ENCODE results near the gene RUFY3.
"Not testable (repeated sequence)": the region's sequence is repeated elsewhere in the genome, so short reads cannot be mapped to it uniquely, and the experiment has no call there.

RUFY3 gene

DNA sequence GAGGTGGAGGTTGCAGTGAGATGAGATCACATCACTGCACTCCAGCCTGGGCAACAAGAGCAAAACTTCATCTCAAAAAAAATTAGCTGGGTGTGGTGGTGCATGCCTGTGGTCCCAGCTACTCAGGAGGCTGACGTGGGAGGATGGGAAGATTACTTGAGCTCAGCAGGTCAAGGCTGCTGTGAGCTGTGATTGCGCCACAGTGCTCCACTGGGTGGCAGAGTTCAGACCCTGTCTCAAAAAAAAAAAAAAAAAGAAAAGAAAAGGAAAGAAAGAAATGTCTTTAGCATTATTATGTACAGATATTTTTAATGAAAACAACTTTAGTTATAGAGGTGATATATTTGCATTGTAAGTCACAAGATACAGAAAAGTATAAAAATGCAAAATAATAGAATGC lies 14.2 kb downstream of the RUFY3 start:
- not testable (repeated sequence) for DNase-seq (ENCODE audit: low read depth in 2 of 2)

DNA sequence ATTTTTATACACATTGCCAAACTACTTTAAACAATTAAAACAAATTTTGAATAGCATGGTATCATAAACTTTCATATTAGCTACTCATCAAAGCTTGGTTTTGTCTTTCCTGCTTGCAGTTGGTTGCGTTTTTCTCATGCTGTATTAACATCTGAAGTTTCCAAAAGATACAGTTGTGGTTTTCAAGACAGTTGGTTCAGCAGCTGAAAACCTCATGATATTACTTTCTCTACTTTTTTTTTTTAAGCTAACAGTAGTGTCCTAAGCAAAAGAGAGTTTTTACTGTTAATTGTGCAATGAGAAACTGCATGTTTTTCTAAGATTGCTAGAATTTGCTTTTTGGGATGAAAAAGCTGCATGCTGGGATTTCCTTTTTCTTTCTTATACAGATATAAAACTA lies 15.2 kb downstream of the RUFY3 start:
- DNase-seq (ENCODE audit: low read depth in 2 of 2) = no peak

DNA sequence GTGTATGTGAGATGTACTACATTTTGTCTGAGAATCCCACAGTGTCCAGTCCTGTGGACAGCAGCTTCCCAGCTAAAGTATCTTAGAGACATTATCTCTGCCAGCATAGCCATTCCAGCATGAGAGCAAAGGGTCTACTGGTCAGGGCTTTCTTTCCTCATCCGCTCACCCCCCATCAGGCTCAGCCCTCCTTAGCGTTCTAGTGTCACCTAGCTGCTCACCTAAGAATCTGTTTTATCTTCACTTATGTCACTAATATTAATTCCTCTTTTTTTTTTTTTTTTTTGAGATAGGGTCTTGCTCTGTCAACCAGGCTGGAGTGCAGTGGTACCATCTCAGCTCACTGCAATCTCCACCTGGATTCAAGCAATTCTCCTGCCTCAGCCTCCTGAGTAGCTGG lies 15.6 kb downstream of the RUFY3 start:
- DNase-seq (ENCODE audit: low read depth in 2 of 2) = no peak

DNA sequence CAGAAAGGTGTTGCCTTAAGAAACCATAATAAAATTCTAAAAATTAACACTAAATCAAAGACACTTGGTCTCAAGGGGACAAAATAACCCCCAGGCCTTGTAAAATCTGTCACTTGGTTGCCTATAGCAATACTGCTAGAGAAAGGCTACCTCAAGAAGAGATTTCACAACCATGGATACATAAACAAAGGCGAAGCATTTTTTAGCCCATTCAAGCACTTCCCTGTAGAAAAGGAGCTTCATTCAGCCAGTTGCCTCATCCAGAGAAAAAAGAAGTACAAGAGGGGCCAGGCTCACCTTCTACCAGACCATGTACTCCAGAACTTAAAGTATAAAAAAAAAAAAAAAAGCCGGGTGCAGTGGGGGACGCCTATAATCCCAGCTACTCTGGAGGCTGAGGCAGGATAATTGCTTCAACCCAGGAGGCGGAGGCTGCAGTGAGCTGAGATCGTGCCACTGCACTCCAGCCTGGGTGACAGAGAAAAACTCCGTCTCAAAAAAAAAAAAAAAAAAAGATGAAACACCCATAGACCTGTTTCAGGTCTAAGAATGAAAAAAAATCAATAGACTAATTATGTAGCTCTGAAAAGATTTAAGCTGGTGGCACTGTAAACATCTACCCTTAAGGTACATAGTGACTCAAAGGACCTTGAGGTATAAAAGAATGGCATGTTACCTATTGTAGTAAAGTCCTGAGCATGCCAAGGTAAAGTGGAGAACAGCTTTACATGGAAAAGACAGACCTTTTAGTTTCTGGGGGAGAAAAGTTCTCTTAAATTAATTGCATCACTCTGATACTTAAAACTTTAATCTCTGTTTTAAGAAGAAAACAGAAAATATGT lies 18.0 kb downstream of the RUFY3 start:
- no peak for DNase-seq (ENCODE audit: low read depth in 2 of 2)

DNA sequence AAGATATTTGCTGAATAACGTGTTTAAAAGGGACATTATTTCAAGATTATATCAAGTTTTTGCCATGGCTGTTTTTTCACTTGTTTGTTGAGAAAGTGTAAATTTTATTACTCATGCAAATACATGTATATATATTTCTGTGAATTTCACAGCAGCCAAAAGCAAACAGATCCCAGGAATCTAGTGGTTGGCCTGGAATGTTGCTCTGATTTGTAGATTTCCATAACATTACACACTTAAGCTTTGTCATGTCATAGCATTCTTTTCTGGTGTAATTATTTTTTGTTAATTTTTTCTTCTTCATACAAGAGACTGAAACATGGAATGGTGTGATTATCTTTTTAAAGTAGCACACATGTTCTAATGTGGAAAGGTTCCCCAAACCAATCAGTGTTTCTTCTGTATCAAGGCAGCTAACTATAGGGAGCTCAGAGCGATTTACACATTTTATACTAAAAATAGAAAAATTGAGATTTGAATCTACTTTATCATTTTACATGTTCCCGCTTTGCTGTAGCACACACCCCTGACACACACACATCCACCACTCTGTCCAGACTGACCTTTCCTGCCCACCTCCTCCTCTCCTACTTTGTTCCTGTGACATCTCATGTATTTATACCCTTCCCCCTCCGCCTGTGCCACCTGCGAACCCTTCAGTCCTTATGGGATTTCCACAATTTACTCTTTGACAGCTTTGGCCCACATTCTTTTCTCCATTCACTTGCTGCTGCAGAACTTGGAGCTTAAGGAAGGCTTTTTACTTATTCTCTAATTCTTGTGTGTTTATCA lies 20.3 kb downstream of the RUFY3 start:
- no peak for DNase-seq (ENCODE audit: low read depth in 2 of 2)

DNA sequence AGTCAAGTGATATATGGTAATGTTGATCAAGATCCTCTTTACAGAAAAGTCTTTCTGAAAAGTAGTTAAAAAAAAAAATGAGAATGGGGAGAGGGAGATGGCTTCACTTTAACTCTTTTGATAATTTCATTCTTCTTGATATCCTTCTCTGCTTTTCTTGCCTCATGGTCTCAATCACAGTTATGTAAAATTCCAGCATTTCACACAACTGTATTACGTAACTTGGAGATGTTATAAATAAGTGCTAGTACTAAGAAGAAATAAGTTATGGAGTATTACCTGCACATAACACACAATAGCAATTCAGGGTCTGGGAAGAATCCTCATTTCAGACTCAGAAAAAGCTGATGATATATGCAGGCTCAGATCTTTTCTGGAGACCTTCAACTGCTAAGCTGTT lies 22.0 kb downstream of the RUFY3 start:
- DNase-seq (ENCODE audit: low read depth in 2 of 2) = no peak

DNA sequence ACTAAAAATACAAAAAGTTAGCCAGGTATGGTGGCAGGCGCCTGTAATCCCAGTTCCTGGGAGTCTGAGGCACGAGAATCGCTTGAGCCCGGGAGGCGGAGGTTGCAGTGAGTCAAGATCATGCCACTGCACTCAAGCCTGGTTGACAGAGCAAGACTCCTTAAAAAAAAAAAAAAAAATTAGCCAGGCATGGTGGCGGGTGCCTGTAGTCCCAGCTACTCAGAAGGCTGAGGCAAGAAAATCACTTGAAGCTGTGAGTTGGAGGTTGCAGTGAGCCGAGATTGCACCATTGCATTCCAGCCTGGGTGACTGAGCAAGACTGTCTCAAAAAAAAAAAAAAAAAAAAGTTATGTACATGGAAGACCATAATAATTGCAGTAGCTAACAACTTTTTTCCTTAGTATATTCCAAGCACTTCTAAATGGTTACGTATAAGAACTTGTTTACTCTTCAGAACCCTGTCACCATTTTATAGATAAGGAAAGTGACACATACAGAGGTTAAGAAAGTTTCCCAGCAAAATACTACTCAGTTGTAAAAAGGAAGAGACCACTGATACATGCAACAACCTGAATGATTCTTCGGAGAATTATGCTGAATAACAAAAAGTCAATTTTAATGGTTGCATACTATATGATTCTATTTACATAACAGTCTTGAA lies 24.5 kb downstream of the RUFY3 start:
- DNase-seq (ENCODE audit: low read depth in 2 of 2) = no peak

DNA sequence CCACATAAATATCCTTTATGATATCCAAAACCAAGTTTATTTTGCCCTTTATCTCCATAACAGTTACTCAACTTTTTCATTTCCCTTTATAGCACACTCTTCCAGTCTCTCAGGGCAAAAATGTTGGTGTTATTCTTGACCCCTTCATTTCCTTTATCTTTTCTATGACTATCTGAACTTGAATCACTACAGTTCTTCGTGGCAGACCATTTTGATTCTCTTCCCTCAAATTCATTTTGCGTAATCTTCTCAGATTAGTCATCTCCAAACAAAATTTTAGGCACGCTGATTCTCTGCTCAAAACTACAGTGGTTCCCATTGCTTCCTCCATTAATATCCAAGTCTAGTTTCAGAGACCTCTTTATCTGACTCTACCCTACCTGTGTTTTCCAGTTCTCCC lies 26.1 kb downstream of the RUFY3 start:
- no peak for DNase-seq (ENCODE audit: low read depth in 2 of 2)

DNA sequence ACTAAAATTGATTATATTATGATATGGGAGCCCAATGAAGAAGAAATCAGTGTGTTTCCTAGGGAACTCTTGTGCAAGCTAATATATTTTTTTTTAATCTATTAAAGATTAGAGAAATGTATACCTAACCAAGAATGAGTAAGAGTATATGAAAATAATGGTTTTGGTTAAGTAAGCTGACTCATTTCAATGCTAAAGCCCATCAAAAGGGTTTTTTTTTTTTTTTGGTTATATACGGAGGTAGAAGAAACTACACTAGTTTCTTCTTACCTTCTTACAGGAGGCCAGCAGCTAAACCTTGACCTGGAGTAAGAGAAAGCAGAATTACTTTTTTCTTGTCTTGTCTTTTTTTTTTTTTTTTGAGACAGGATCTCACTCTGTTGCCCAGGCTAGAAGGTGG lies 27.5 kb downstream of the RUFY3 start:
- DNase-seq (ENCODE audit: low read depth in 2 of 2) = no peak

DNA sequence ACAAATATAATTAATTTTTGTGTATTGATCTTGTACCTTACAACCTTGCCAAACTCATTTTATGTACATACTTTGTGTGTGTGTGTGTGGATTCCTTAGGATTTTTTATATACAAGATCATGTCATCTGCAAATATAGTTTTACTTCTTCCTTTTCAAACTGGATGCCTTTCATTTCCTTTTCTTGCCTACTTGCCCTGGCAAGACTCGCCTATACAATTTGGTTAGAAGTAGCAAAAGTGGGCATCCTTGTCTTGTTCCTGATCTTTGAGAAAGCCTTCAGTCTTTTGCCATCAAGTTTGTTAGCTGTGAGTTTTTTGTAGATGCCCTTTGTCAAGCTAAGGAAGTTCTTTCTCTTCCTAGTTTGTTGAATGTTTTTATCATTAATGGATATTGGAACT lies 30.5 kb downstream of the RUFY3 start:
- DNase-seq (ENCODE audit: low read depth in 2 of 2) = no peak

DNA sequence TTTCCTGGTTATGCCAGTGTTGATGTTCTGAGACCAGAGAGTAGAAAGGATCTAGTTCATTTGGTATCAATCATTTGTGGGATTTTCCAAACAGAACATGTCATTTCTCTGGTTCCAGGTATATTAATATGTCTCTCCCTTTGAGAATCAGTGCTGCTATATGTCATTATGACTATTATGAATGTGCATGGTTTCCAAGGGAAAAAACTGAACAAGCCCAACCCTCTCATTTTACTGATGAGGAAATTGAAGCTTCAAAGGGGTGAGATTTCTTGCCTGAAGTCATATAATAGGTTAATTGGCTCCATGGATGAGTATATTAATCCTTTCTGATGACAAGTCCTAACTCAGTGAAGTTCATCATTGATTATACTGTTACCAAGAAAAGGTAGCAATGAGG lies 31.9 kb downstream of the RUFY3 start:
- no peak for DNase-seq (ENCODE audit: low read depth in 2 of 2)

DNA sequence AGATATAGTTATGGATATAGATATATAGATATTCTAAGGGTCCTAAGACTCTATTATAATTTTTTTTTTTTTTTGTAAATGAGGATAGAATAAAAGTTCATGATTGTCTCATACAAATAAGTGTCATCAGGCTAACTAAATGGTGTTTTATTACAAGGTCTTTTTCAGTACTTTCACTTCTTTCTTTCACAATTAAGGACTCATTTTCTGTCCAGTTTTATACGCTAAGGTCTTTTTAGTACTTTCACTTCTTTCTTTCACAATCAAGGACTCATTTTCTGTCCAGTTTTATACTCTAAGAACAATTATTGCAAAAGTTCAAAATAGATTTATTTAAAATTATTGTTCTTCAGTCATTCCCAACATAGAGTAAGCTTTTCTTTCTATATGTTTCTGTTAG lies 32.7 kb downstream of the RUFY3 start:
- DNase-seq (ENCODE audit: low read depth in 2 of 2) = no peak

DNA sequence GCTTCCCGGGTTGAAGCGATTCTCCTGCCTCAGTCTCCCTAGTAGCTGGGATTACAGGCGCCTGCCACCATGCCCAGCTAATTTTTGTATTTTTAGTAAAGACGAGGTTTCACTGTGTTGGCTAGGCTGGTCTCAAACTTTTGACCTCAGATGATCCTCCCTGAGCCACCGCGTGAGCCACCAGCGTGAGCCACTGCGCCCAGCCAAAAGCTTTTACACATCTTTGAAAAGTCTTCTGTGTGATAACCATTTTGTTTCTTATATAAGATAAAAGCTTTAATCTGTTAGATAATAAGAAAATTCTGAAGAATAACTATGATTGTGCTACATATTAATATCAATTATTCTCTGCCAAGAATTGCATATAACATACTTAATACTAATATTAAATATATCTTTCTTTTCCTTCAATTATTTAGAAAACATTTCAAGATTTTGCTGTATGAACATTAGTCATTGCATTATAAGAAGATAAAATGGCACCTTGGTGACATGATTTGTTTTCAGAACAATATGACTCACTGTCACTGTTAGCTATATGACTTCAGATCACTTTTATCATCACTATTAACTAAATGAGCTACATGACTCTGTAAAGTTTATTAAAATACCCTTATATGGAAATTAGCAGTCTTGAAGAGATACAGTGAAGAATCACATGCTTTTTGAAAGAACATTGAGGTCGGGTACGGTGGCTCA lies 33.4 kb downstream of the RUFY3 start:
- no peak for DNase-seq (ENCODE audit: low read depth in 2 of 2)

DNA sequence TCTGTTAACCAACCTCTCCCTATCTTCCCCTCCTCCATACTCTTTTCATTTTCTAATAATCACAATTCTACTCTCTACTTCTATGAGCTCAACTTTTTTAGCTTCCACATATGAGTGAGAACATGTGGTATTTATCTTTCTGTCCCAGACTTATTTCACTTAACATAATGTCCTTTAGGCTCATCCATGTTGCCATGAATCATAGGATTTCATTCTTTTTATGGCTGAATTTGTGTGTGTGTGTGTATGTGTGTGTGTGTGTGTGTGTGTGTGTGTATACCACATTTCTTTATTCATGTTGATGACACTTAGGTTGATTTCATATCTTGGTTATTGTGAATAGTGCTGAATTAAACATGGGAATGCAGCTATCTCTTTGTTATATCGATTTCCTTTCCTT lies 37.4 kb downstream of the RUFY3 start:
- no peak for DNase-seq (ENCODE audit: low read depth in 2 of 2)

DNA sequence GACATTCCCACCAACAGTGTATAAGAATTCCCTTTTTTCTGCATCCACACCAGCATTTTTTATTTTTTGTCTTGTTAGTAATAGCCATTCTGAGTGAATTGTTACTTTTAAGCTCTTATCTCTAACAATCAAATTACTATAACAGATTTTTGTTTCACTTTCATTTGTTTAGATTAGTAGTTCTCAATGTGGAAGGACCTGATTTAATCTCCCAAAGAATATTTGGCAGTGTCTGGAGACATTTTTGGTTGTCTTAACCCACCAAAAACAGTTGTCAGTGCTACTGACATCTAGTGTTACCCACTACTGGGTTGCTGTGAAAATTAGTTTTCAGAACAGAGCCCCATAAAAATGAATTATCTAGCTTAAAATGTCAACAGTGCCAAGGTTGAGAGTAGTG lies 37.9 kb downstream of the RUFY3 start:
- DNase-seq (ENCODE audit: low read depth in 2 of 2) = no peak

DNA sequence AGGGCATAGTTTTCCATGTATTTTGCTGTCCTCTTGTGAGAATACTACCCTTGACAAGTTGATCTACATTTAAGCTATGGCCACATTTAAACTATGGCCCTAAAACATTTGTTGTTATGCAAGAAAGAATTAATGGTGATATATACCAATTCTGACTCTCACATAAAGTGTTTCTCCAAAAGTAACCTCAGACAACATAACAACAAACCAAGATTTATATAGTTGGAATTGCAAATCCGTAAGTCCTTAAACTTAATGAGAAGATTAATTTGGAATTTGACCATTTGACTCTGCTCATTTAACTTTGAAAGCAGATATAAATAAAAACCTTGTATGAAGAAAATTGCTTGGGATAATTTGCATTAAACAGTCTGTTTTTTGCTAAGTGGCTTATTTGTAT lies 38.9 kb downstream of the RUFY3 start:
- no peak for DNase-seq (ENCODE audit: low read depth in 2 of 2)

DNA sequence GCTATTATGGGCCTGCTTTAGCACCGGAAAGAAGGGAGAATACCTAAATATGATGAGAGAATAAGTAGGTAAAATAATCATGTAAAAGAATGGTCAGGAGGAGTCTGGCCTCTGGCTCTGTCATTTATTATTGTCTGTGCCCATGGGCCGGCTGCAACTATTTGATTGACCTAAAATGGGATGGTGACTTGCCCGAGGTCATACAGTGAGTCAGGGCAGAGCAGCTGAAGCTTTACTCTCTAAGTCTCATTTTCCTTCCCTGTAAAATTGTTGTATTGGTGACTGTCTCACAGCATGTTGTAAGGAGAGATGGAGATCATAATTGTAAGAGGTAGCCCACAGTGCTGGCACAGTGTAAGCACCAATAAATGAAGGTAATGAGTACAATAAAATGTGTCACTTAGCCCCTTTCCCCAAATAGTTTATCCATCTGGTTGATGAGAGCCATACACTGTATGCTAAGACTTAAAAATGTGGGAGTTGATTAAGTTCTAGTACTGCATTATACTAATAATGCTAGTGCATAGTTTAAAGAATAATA lies 39.6 kb downstream of the RUFY3 start:
- no peak for DNase-seq (ENCODE audit: low read depth in 2 of 2)

DNA sequence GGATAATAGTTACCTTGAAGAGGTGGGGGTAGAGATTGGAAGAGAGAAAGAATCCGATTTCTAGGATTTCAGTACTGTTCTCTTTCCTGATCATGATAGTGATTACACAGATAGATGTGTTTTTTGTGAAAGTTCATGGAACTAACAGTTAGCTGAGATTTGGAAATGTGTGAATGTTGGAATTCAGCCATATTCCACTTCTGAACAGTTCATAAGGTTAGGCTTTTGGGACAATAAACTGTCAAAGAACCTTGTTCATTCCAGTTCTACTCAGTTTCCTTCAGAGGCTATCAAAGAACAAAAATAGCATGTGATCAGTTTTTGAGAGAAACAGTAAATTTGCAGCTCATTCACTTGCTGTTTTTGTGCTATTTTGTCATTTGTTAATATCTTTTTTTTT lies 43.6 kb downstream of the RUFY3 start:
- no peak for DNase-seq (ENCODE audit: low read depth in 2 of 2)

DNA sequence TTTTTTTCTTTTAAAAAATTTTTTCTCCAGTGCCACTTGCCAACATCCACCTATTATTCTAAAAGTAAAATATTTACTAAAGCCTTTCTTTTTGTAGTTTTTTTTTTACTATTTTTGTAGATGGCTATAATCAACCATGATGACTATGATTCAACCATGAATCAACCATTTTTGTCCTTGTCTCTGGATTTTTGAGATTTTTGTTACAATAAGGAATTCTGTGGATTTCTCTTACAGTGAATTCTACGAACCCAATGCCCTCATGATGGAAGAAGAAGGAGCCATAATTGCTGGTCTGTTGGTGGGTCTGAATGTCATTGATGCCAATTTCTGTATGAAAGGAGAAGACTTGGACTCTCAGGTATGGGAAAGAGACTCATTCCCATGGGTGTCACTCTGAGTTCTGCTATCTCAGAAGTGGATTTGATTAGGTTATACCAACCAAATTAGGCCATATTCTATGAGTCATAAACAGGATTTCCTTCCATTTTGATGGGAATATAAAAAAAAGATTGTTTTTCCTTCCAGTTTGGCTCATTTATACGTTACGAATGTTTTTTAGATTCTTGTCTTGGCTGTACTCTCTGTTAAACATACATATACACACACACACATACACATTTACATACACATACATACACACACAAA lies 46.7 kb downstream of the RUFY3 start:
- DNase-seq (ENCODE audit: low read depth in 2 of 2) = no peak

DNA sequence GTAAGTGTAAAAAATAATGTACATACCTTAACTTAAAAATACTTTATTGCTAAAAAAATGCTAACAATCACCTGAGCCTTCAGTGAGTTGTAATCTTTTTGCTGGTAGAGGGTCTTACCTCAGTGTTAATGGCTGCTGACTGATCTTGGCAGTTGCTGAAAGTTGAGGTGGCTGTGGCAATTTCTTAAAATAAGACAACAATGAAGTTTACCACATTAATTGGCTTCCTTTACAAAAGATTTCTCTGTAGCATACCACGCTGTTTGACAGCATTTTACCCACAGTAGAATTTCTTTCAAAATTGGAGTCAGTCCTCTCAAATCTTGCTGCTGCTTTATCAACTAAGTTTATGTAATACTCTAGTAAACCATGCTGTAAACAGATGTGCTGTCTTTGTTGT lies 47.6 kb downstream of the RUFY3 start:
- not testable (repeated sequence) for DNase-seq (ENCODE audit: low read depth in 2 of 2)

DNA sequence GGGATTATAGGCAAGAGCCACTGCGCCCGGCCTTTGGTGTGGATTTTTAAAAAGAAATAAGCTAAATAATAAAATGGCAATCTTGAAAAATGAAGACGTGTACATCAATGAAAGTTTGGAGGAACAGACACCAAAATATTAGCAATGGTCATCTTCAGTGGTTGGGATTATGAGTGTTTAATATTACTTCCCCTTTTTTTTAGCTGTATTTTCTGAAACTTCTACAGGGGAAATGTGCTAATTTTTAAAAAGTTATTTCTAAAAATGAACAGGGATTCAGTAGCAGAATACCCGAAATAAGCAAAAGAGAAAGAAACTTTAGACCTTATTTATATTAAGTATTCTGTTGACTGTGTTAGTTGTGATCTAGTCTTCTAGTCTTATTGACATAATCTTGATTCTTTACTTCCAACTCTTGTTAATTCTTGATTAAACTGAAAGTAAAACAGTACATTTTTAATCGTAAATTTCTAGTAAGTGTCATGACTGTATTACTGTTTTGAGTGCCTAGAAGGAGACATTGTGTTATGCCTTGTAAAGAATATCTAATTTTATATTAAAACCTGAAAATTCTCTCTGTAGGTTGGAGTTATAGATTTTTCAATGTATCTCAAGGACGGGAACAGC lies 51.3 kb downstream of the RUFY3 start:
- DNase-seq (ENCODE audit: low read depth in 2 of 2) = no peak
